Parathyroid adenoma (tissue), 2 donors: Measurements from ENCODE around the gene TMCO2.

Experiments
- H2AFZ ChIP-seq: fragments of 300-600 bp; sonication (generic); one replicate; pipeline ENCODE4 v1.7.0; 2017; ENCODE audit warnings: antibody characterized with exemption, mild to moderate bottlenecking
- H3K27ac ChIP-seq: fragments of 300-600 bp; sonication (generic); one replicate; pipeline ENCODE4 v1.7.0; 2017
- H3K27me3 ChIP-seq: fragments of 300-600 bp; sonication (generic); one replicate; pipeline ENCODE4 v1.7.0; 2017; ENCODE audit warnings: low read length; ENCODE audit not compliant: control insufficient read depth, insufficient read depth
- H3K36me3 ChIP-seq: fragments of 300-600 bp; sonication (generic); one replicate; pipeline ENCODE4 v1.7.0; 2017; ENCODE audit warnings: low read length; ENCODE audit not compliant: control insufficient read depth, insufficient read depth
- H3K4me1 ChIP-seq: fragments of 300-600 bp; sonication (generic); one replicate; pipeline ENCODE4 v1.7.0; 2017; ENCODE audit warnings: control low read depth
- H3K4me2 ChIP-seq: fragments of 300-600 bp; sonication (generic); one replicate; pipeline ENCODE4 v1.7.0; 2017; ENCODE audit warnings: low read length
- H3K4me3 ChIP-seq: fragments of 300-600 bp; sonication (generic); one replicate; pipeline ENCODE4 v1.7.0; 2017; ENCODE audit warnings: low read depth, low read length
- H3K79me2 ChIP-seq: fragments of 300-600 bp; sonication (generic); one replicate; pipeline ENCODE4 v1.7.0; 2017; ENCODE audit warnings: control low read depth
- H3K9ac ChIP-seq: fragments of 300-600 bp; sonication (generic); one replicate; pipeline ENCODE4 v1.7.0; 2017; ENCODE audit warnings: mild to moderate bottlenecking
- H3K9me3 ChIP-seq: fragments of 300-600 bp; sonication (generic); one replicate; pipeline ENCODE4 v1.7.0; 2017; ENCODE audit warnings: low read length; ENCODE audit not compliant: control insufficient read depth
- CTCF ChIP-seq: fragments of 300-600 bp; sonication (generic); IDR thresholded peaks from one replicate; pipeline ENCODE4 v1.7.0; 2017; ENCODE audit warnings: antibody characterized with exemption, mild to moderate bottlenecking
- donor health status: primary hyperparathyroidism.

The TMCO2 gene

GRCh38 chr1:40221977-40222772, 25.6 kb upstream of the TMCO2 start:
- Histone ChIP-seq H2AFZ (no peak overlapping the region), H3K27me3 (no peaks in the 10 kb centered on the region), H3K27ac (no peak overlapping the region), H3K79me2 (no peaks in the 10 kb centered on the region), H3K9me3 (no peaks in the 10 kb centered on the region), H3K36me3 (no peaks in the 10 kb centered on the region), H3K4me1 (no peaks in the 10 kb centered on the region), H3K4me2 (no peak overlapping the region), H3K9ac (no peak overlapping the region), H3K4me3 (no peak overlapping the region)
- TF ChIP-seq CTCF: no peak

- no peak overlapping the region for H3K4me3 ChIP-seq
- no peaks in the 10 kb centered on the region for H3K9me3 ChIP-seq
- H3K79me2 ChIP-seq: no peaks in the 10 kb centered on the region
- no peak for TF ChIP-seq CTCF
- H3K4me2 ChIP-seq: no peak overlapping the region
- no peak overlapping the region for H3K9ac ChIP-seq
- H3K36me3 ChIP-seq: no peaks in the 10 kb centered on the region
- no peaks in the 10 kb centered on the region for H3K27me3 ChIP-seq
- H3K4me1 ChIP-seq: no peaks in the 10 kb centered on the region
- H3K27ac ChIP-seq: no peak overlapping the region
- H2AFZ ChIP-seq: no peak overlapping the region
Observed at GRCh38 chr1:40224040-40224439, 23.7 kb upstream of the TMCO2 start.

DNA sequence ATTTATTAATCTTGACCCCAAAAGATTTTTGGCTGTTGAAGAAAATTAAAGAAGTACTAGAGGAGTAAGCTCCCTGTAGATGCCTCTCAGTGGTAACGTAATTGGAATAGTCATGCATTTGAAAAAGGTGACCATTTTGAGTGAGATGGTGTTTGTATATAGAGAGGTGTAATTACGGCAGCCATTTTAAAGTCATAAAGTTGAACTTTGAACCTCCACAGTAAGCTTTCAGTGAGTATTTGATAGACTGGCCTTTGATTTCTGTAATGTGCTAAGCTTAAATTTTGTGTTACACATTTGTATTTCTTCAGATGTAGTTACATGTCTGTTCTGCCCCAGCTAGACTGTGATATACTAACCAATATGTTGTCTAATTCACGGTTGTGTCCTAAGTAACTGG, 21.5 kb upstream of the TMCO2 start:
- TF ChIP-seq CTCF: no peak
- no peaks in the 10 kb centered on the region for H3K9me3 ChIP-seq
- no peak overlapping the region for H3K9ac ChIP-seq
- H3K4me2 ChIP-seq: no peak overlapping the region
- H3K4me1 ChIP-seq: no peaks in the 10 kb centered on the region
- no peak overlapping the region for H2AFZ ChIP-seq
- H3K4me3 ChIP-seq: no peak overlapping the region
- H3K27ac ChIP-seq: no peak overlapping the region
- no peaks in the 10 kb centered on the region for H3K36me3 ChIP-seq
- H3K27me3 ChIP-seq: no peaks in the 10 kb centered on the region
- H3K79me2 ChIP-seq: no peaks in the 10 kb centered on the region

GRCh38 chr1:40232444-40232843, 15.3 kb upstream of the TMCO2 start:
- Histone ChIP-seq H3K4me3 (no peak overlapping the region), H3K4me2 (no peak overlapping the region), H2AFZ (no peak overlapping the region), H3K36me3 (no peaks in the 10 kb centered on the region), H3K9me3 (no peaks in the 10 kb centered on the region), H3K9ac (no peak overlapping the region), H3K27ac (no peak overlapping the region), H3K4me1 (no peaks in the 10 kb centered on the region), H3K79me2 (no peaks in the 10 kb centered on the region), H3K27me3 (no peaks in the 10 kb centered on the region)
- no peak for TF ChIP-seq CTCF

DNA sequence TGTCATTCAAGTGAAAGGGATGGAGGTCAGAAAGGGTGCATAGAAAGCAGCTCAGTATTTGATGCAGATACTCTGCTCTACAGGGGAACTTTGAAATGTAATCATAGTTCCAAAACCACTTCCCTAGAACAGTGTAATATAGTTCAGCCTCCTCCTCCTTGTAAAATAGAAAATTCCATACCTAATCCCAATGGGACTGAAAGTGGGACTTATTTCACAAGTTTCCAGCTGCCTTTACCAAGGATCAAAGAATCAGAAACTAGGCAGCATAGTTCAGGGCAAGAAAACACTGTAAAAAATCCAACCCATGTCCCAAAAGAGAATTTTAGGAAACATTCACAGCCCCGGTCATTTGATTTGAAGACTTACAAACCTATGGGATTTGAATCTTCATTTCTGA, 8.1 kb upstream of the TMCO2 start:
- H3K36me3 ChIP-seq: no peaks in the 10 kb centered on the region
- no peak for TF ChIP-seq CTCF
- H3K4me3 ChIP-seq: no peak overlapping the region
- H3K27me3 ChIP-seq: no peaks in the 10 kb centered on the region
- no peak overlapping the region for H3K27ac ChIP-seq
- H2AFZ ChIP-seq: no peak overlapping the region
- no peaks in the 10 kb centered on the region for H3K4me1 ChIP-seq
- no peak overlapping the region for H3K9ac ChIP-seq
- H3K4me2 ChIP-seq: no peak overlapping the region
- no peaks in the 10 kb centered on the region for H3K79me2 ChIP-seq
- no peaks in the 10 kb centered on the region for H3K9me3 ChIP-seq
